HG03280 (cell line): ENCODE measurements around the gene ZNF485.
"Not testable (repeated sequence)": the region's sequence is repeated elsewhere in the genome, so short reads cannot be mapped to it uniquely, and the experiment has no call there.

Experiments used
- ATAC-seq: cut with Tn5 transposase; IDR thresholded peaks from one replicate; pipeline ENCODE4 v1.9.1; 2021; ENCODE audit warnings: mild to moderate bottlenecking, moderate library complexity; ENCODE audit not compliant: unreplicated experiment

ZNF485 gene

DNA sequence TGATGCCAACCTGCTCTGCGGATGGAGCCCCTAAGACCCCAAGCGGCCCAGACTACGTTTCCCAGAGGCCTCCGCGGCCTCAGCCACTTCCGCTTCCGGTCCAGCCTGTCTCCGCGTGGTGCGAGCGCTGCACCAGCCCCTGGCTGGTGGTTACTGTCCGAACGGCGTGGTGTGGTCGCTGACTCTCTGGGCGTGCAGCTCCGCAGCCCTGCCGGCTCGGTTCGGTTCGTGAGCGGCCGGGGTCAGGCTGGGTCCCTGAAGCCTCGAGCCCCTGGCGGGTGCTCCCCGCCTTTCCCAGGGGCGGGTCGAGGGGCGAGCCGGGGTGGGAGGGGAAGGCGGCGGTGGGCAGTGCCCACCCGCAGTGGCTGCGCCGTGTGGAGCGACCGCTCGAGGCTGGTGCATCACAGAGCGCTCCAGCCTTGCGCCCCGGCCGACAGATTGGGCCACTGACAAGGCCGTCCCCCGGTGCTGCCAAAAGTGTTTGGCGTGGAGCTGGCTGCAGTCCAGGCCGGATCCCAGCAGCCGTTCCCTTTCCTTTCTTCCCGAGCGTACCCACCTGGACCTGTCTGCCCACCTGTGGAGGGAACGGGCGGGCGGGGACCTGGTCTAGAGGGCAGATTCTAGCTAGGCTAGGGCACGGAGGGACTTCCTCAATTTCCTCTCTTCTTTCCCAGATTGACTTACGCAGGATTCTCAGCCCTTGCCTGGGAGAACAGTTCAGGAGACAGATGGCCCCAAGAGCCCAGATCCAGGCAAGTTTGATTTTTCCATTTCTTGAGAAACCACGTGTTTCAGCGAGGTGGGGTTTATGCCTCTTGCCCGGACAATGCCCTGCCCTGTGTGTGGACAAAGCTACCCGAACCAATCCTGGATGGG, at the start of gene ZNF485:
ZNF485 (plus strand) TSS at position 116 of the 876 bp plus-strand sequence; CDS start at position 729, 613 bp downstream.
- peak; percentile 96 for ATAC-seq

- no peak for ATAC-seq
Observed at GRCh38 chr10:43557214-43557613, 49.0 kb upstream of the ZNF485 start.

- ATAC-seq: no peak
Observed at GRCh38 chr10:43569681-43570080, 36.6 kb upstream of the ZNF485 start.

DNA sequence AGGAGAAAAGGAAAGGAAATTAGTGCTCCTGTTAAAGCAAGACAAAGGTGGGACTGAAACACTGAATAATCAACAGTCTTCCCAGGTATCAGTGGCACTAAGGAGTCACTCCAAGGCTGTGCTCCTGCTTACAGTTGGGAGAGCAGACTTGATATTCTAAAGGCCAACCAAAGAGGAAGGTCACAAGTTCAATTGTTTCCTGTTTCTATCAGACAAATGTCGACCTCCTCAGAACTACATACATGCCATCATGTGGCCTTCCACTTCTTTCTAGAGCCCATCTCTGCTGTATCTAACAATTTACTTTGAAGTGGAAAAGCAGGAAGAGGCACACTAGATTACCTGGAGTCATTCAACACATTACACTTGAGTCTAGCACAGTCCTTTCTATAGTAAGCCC, 35.3 kb upstream of the ZNF485 start:
- ATAC-seq: no peak

DNA sequence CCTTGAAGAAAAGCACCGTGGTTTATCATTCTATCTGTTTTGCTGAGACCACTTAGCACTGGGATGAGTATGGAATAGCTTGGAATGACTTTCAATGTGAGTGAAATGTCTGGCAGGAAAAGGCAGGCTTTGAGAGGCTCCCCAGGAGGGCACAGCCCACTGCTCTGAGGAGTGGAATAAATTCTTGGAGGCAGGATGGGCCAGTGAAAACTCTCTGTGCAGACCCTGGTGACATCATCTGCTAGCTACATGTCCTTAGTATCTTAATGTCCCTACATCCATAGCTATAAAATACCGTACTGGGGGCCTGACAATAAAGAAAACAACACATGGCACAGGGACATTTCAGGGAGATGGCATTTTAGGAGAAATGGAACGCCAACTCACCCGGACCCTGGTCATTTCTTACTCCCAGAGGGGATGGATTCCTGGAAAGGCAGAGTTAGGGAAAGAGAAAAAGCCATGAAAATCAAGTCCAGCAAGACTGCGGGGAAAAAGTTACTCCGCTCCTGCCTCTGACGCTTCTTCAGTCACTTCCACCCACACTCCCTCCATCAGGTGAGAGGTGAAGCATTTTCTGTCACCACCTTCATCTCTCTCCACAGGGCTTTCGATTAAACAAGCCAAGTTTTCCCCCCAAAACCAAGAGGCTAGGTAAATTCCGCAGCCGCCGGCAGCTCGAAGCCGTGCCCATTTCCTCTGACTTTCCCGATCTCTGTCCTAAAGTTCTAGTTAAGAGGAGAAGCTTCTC, 32.8 kb upstream of the ZNF485 start:
- no peak for ATAC-seq

DNA sequence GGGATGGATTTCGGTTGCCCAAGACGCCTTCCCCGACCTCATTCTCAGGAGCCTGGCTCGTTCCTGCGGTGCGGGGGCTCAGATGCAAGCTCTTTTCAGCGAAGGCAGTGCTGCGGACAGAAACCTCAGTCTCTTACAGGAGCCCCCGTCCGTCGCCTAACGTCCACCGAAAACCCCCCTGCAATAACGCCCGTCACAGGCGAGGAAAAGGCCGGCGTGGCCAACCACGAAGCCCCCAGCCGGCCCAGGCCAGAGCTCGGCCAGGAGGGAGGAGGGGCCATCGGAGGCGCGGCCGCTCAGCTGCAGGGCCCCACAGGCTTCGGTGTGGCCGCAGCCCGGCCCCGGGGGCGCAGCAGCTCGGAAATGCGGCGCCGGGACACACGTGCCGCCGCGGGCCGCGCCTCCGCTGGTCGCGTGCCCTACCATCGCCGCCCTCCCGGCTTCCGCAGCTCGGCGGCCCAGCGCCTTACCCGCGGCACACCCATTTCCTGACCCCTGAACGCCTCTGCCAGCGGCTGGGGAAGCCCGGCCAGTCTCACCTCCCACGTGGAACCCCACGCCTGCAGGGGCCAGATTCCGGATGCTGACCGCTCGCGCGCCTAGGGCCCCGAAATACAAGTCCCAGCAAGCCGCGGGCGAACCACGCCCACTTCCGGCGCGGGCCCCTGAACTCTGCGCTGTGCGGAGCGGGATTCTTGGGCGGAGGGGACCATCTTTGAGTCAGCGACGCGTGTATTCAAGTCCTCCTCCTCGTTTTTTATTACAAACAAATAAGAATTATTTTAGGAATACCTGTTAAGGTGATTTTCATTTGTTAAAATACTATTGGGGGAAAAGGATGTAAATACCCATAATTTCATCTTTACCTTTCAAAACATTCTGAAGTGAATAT, 32.0 kb upstream of the ZNF485 start, which contains the start of gene ZNF239:
ZNF239 (minus strand) TSS at position 616 of the 892 bp plus-strand sequence. CDS start 16,537 bp downstream, outside the sequence.
- ATAC-seq: peak; percentile 88

DNA sequence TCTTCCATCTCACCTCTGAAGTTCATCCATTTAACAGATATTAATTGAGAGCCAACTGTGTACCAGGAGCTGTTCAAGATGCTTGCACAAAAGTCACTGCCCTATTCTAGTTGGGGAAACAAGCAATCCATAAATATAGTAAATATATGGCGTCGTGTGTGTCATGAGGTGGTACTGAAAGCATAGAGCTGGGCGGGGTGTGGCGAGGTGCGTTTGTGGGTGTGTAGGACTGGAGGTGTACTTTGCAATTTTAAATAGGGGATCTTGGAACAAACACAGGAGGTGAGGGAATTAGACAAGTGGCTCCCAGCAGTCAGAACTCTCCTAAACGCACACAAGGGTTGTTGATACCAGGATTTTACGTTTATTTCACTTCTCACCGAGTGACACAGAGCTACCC, 31.3 kb upstream of the ZNF485 start:
- no peak for ATAC-seq

DNA sequence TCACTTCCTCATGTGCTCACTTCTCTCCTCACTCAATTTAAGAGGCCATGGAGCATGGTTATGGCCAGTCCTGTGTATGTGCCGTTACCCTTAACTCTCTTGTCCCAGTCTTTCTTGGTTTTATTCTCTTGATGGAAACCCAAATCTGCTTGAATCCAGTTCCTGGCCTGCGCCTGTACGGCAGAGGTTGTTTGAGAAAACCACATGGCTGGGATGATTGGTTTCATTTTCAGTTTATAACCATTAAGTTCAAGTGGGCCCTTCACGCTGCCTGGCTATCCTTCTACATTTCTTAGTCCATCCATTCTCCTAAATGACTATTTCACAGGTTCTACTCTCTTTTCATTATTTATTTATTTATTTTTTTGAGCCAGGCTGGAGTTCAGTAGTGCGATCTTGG, 30.2 kb upstream of the ZNF485 start:
- no peak for ATAC-seq

DNA sequence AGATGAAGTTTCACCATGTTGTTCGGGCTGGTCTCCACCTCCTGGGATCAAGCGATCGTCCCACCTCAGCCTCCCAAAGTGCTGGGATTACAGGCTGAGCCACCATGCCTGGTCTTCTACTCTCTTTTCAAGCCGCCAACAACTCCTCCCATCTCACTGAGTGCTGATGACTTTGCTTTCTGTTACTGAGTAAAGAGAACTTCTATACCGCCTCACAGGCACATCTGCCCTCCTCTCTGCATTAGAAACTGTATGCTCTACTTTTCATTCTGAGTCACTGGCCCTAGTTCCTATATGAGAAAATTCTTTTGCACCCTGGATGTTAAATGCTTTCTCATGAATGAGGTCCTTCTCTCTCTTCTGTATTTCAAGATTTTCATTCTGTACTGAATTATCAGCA, 29.7 kb upstream of the ZNF485 start:
- no peak for ATAC-seq

DNA sequence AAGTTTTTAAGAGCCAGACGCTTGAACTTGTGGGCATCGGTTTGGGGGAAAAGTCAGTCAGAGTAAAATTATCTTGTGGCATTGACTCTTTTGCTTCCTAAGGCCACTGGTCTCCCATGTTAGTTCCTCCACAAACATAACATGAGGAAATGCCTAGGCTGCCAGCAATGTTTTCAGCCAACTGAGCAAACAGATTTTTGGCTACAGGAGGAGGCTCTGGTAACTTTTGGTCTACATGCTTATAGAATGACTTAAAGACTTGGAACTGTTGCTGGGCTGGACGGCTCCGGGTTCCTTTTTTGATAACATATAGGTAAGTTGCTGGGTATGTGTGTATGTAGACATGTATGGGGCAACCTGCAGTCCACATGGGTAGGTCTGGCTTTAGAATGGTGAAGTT, 22.2 kb upstream of the ZNF485 start:
- no peak for ATAC-seq

DNA sequence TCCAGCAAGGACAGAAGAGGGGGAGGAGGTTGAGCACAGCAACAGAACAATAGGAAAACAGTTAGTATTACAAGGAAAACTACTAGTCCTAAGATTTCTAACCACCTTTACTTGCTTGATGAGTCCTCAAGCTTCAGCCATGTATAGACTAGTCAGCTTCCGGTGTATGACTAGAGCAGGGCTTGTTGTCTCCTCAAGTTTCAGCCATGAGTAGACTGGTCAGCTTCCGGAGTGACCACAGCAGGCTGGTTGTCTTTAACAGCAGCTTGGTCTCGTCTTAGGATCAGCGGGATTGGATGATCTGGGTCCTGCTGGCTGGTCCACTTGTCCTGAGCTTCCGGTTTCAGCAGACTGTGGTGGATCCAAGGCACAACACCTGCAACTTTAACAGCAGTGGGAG, 21.2 kb upstream of the ZNF485 start:
- ATAC-seq: no peak

GRCh38 chr10:43585981-43586729, 20.1 kb upstream of the ZNF485 start:
- ATAC-seq: no peak

DNA sequence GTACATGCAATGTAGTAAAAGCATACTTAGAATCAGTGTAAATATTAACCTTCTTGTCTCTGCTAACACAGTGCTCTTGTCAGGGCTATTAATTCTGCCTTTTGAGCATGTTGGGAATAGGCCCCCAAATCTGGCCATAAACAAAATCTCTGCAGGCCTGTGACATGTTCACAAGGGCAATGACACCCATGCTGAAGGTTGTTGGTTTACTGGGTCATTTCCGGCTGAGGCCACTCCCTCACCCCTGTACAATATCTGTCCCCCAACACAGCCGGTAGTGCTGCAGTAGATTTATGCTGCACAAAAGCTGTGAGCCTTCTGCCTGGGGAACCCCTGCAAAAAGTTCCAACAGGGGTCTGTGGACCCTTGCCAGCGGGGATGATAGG, 19.5 kb upstream of the ZNF485 start:
- ATAC-seq: not testable (repeated sequence)

DNA sequence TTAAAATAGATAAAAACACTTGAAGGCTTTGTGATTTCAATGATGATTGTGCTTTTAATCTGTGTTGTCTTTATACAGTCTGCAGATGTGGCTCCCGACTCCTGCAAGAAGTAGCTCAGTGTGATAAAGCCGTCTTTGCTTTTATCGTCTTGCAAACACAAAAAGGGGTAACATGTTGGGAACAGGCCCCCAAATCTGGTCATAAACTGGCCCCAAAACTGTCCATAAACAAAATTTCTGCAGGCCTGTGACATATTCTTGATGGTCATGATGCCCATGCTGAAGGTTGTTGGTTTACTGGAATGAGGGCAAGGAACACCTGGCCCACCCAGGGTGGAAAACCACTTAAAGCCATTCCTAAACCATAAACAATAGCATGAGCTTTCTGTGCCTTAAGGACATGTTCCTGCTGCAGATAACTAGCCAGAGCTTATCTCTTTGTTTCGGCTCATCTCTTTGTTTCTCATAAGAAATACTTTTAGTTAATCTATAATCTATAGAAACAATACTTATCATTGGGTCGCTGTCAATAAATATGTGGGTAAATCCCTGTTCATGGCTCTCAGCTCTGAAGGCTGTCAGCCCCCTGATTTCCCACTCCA, 14.8 kb upstream of the ZNF485 start:
- ATAC-seq: no peak

GRCh38 chr10:43594944-43595589, 11.2 kb upstream of the ZNF485 start:
- ATAC-seq: peak; percentile 93

DNA sequence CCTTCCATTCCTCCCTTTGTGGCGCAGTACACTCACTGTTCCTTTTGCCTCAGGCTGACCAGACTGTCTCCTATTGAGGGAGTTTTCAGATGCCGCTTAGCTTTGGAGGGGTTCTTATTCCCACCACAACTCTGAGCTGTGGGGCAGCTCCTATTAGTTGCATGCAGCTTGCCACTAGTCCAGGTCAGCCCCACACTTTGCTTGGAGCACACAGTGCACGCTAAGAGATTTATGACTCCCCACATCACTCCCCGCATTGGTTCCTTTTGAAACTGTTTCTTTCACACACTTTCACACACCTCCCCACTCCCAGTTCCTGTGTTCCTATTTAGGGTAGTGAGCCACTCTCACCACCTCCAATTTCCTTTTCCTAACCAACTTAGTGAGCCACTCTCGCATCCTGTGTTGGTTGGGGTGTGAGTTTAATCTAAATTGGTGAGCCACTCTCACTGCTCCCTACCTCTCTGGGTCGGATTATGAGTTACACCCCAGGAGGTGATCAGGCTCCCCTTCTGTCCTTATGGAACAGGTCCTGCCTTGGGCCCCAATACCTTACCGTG, 10.4 kb upstream of the ZNF485 start:
- ATAC-seq: peak; percentile 30

GRCh38 chr10:43596546-43596945, 9.7 kb upstream of the ZNF485 start:
- ATAC-seq: no peak

DNA sequence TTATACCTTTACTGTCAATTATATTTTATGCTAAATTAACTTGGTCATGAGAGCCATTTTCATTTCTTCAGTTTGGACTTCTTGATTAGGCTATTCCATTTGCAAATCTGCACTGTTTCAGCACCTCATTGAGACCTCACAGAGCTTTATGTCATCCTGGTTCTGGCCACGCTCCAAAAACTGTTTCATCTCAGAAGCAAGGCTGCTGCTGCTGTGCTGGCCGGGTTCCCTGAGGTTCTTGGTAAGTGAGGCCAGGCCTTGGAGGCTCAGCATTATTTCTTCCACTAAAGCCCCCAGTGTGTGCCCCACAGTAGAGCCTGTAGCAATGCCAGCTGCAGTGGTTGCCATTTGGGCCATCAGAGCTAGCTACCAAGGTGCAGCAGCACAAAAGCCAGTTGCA, 7.8 kb upstream of the ZNF485 start:
- no peak for ATAC-seq

- ATAC-seq: no peak
Observed at GRCh38 chr10:43599333-43599732, 6.9 kb upstream of the ZNF485 start.
